ENCODE measurements around the gene AMBRA1.

AMBRA1 gene

GRCh38 chr11:46404476-46405017, 189.3 kb downstream of the AMBRA1 start:
- peak; percentile 57 for DNase-seq (ENCODE audit: low read depth, low spot score)

DNA sequence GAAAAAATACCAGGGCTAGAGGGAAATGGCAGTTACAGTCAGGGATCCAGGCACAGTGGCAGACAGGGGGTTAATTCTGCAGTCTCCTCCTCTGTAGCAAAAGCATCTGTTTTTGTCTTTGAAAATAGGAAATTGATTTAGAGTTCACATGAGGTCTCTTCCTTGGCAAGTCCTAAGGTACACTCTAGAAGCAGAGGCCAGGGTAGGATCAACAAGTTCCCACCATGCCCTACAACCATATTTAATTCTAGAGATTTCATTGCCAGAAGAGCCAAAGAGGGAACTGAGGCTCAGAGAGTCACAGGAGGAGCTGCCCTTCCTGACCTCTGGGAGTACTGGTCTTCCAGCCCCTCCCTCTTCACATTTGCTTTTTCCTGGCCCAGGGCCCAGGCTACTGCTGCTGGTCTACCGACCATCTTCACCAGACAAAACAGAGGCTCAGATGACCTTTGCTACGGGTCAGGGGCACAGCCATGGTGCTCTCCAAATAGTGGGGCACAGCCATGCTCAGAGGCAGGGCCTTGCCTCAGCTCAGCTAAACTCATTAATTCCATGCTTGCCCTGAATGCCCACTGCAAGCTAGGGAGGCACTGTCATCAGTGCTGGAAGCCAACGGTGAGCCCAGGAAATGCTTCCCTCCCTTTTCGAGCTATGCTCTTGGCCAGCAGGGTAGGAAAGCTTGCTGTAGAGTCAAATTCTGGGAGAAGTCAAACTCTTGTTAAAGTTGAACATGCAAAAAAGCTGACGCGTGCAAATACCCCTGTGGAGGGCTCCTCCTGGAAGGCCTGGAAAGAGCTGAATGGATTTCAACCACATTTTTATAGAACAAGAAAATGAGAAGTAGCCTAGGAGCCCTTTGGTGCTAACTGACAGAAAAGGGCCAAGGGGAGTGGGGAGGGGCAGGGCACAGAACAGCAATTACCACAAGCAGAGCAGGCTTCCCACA, 190.6 kb downstream of the AMBRA1 start:
- no peak for DNase-seq (ENCODE audit: low read depth, low spot score)

DNA sequence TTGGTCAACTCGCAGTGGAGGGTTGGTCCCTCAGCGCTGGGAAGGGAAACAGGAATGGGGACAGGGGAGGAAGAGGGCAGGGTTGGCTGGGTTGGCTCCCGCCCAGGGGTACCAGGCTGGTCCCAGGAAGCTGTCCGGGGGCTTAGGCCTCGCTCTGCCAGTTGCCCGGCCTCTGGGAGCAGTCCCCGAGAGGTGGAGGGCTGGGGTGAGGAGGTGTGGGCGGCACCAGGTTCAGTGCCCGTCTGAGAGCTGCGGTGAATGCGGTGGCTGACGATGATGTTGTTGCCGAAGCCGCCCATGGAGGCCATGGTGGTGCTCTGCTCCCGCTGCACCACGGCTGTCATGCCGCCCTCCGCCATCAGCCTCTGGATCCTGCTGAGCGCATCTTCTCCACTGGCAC, 196.3 kb downstream of the AMBRA1 start:
- DNase-seq (ENCODE audit: low read depth, low spot score), result no peak

GRCh38 chr11:46393759-46394158, 200.1 kb downstream of the AMBRA1 start:
- no peak for DNase-seq (ENCODE audit: low read depth, low spot score)

- DNase-seq (ENCODE audit: low read depth, low spot score), result no peak
These were observed 200.6 kb downstream of the AMBRA1 start for GRCh38 chr11:46393231-46393616.

- DNase-seq (ENCODE audit: low read depth, low spot score), result peak; percentile 94
These were observed 201.2 kb downstream of the AMBRA1 start for GRCh38 chr11:46392421-46393230.

- DNase-seq (ENCODE audit: low read depth, low spot score), result peak; percentile 79
These were observed 202.0 kb downstream of the AMBRA1 start, which contains the start of gene CHRM4 for GRCh38 chr11:46391578-46392420. Gene CHRM4, minus strand, starts transcription at chr11:46391776. Its CDS starts 5,219 bp downstream, at chr11:46386557.

DNA sequence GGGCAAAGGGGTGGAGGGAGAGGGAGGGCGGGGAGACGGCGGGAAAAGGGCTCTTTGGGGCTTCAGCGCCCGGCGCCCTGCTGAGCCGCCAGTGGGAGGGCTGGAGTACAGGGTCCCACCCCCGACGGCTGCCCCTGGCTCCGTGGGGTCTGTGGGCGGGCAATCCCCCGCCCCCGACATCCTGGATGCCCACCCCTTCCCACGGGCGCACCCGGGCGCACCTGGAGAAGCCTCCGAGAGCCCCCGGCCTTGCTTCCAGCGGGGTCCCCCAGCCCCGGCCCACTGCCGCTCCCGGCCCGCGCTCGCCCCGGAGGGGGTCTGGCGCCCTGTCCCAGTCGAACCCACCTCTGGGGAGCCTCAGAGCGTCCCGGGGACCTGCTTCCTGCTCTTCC, 202.6 kb downstream of the AMBRA1 start:
- DNase-seq (ENCODE audit: low read depth, low spot score), result no peak

DNA sequence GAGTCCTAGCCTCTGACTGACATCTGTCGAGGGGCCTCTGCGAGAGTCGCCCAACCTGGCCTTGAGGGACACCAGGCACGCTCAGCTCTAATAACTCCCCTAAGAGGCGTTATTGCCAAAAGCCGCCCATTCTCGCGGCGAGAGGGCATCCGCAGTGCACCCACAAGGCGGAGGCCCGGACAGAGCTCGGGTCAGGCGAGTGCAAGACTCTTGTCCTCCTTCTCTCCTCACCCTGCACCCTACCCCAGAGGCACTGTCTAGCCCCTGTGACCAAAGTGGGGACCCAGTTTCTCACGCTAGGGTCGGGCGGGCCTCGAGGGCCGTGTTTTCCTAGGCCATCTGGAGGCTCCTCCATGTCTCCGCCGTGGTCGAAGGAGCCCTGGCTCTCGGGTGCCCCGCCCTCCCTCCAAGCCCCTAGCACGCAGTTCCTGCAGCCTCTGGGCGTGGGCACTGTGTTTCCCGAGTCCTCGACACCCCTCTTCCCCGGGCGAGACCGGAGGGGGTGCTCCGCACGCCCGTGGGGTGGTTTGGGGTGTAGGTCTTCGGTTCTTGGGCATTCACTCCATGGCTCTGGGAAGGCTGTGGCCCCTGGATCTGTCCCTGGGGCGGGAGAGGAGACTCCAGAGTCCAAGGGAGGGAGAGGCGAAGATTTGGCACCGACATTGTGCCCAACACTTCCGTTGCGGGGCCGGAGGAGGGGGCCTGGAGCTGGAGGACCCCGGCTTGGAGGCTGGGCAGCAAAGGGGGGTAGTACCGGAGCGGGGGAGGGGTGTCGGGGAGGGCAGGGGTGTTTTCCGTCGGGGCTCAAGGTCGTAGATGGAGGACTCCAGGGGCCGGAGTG, 203.3 kb downstream of the AMBRA1 start:
- no peak for DNase-seq (ENCODE audit: low read depth, low spot score)

- DNase-seq (ENCODE audit: low read depth, low spot score), result peak; percentile 90
These were observed 204.1 kb downstream of the AMBRA1 start for GRCh38 chr11:46389450-46390330.

DNA sequence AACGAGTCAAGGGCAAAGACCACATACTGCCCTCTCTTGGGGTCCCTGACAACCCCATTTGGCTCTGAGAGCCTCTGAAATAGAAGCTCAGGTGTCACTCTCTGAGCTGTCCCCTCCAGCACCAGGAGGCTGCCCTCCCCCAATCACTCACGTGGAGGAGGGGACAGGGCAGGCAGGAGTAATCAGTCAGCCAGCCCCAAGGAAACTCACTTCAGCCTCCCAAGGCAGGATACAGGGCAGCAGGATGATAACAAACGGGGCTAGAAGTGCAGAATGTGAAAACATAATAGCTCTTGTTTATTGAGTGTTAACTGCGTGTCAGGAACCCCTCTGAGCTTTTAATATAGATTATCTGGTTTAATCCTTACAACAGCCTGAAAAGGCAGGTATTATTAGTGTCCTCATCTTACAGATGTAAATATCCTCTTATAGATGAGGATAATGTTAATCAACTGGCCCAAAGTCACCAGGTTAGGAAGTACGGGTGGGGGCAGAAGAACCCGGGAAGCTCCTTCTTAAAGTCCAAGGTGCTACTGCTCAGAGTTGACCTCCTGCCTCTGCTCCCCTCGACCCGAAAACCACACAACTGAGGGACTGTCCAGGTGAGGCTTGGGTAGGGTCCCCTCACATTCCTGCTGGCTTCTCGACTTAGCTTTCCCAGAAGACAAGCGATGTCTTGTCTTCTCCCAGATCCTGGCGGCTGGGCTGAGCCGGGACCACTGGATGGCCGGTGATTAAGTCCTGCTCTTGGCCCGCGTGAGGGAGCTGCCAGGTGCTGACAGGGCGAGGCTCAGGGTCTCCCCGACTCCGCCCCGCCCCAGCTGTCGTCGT, 205.0 kb downstream of the AMBRA1 start:
- no peak for DNase-seq (ENCODE audit: low read depth, low spot score)

DNA sequence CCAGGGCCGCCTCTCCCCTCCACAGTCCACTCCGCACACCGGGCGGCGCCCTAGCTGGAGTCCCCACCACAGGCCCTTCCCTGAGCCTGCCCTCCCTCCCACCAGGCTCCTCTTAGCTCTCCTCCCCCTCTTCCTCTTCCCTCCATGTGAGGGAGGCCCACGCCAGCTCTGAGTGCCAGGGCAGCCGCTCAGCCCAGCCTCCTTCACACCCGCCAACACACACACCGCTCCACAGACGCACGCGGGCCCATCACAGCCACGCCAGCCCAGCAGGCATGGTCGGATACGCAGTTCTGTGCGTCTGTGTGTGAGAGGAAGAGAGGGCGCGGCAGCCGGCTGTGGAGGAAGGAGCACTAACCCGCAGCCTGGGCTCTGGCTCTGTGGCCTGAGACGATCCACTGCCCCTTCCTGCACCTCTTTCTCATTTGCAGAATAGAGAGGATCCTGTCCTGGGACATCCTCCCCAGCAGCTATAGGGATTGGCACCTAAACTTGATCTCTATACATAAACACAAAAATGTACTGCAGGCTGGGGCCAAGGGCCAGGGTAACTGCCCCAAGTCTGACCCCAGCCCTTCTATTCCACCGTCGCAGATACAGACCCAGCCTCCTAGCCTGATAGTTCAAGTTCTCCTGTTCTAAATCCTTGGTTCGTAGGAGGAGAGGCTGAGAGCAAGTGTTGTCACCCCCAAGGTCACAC, 205.8 kb downstream of the AMBRA1 start:
- no peak for DNase-seq (ENCODE audit: low read depth, low spot score)

- DNase-seq (ENCODE audit: low read depth, low spot score), result no peak
These were observed 206.4 kb downstream of the AMBRA1 start for GRCh38 chr11:46387456-46387855.

DNA sequence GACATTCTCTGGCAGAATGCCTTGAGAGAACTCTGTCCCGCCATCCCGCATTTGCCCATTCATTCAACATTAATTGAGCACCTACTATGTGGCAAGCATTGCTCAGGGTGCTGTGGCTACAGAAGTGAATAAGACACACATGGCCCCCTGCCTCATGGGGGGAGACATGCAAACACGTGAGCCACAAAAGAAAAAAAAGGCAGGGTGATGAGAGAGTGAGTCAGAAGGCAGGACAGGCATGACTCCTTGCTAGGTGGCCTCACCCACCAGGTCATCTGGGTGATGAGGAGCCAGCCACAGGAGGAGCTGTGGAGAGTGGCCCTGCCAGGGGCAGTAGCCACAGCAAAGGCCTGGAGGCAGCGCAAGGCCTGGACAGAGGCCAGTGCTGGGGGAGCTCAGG, 207.1 kb downstream of the AMBRA1 start:
- DNase-seq (ENCODE audit: low read depth, low spot score), result no peak

DNA sequence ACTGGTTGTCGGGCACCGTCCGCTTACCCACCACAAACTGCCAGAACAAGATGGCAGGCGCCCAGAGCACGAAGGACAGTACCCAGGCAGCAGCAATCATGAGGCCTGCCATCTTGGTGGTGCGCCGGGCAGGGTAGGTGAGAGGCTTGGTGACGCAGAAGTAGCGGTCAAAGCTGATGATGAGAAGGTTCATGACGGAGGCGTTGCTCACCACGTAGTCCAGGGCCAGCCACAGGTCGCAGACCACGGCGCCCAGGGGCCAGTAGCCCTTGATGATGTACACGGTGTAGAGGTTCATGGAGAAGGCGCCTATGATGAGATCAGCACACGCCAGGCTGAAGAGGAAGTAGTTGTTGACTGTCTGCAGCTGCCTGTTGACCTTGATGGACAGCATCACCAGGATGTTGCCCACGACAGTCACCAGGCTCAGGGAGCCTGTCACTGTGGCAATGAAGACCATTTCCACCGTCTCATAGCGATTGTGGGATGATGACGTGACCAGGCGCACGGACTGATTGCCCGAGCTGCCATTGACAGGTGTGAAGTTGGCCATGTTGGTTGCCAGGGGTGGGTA, 207.7 kb downstream of the AMBRA1 start:
- no peak for DNase-seq (ENCODE audit: low read depth, low spot score)

DNA sequence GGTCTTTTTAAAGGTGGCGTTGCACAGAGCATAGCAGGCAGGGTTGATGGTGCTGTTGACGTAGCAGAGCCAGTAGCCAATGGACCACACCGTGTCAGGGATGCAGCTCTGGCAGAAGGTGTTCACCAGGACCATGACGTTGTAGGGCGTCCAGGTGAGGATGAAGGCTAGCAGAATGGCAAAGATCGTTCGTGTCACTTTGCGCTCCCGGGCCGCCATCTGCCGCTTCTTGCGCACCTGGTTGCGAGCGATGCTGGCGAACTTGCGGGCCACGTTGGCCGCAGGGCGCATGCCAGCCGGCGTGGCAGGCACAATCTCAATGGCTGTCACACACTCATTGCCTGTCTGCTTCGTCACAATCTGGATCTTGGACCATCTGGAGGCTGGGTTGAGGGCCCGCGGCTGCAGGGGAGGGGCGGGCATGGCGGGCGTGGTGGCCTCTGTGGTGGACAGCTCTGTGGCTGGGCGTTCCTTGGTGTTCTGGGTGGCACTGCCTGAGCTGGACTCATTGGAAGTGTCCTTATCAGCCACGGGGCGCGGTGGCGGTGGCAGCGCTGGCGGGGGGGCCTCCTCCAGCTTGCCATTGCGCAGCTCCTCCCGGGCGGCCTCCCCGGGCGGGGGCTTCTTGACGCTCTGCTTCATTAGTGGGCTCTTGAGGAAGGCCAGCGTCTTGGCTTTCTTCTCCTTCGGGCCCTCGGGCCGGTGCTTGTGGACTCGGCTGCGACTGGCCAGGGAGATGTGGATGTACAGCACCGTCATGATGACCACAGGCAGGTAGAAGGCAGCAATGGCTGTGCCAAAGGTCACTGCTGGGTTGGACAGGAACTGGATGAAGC, 208.4 kb downstream of the AMBRA1 start:
- DNase-seq (ENCODE audit: low read depth, low spot score), result no peak
